GM23248 (cell line): ENCODE results near the gene RBMS3. TPM values are rescaled to one million over a fixed set of nuclear protein-coding genes. Genes with fewer than 3 reads are reported as not detected.

Experiments used
- DNase-seq: peaks from one replicate; pipeline ENCODE4 v3.0.0-alpha.2; 2015
- H2AFZ ChIP-seq: fragments of 200-600 bp; sonication (generic); 2 replicates; pipeline ENCODE4 v1.6.1; 2016; ENCODE audit warnings: antibody characterized with exemption
- H3F3A ChIP-seq: fragments of 200-600 bp; sonication (generic); 2 replicates; pipeline ENCODE4 v1.6.1; 2016; ENCODE audit warnings: mild to moderate bottlenecking, antibody characterized with exemption, mixed run types; ENCODE audit not compliant: insufficient read depth
- H3K27ac ChIP-seq: fragments of 200-600 bp; sonication (generic); 2 replicates; pipeline ENCODE4 v1.5.1; 2016; ENCODE audit warnings: mild to moderate bottlenecking
- H3K27me3 ChIP-seq: fragments of 200-600 bp; sonication (generic); replicated peaks from 2 replicates; pipeline ENCODE4 v1.6.1; 2016; ENCODE audit warnings: mild to moderate bottlenecking; ENCODE audit not compliant: insufficient read depth
- H3K36me3 ChIP-seq: fragments of 200-600 bp; sonication (generic); 2 replicates; pipeline ENCODE4 v1.6.1; 2016; ENCODE audit warnings: low read depth, mild to moderate bottlenecking
- H3K4me1 ChIP-seq: fragments of 200-600 bp; sonication (generic); 2 replicates; pipeline ENCODE4 v1.6.1; 2016; ENCODE audit warnings: mild to moderate bottlenecking; ENCODE audit not compliant: insufficient read depth
- H3K4me2 ChIP-seq: fragments of 200-600 bp; sonication (generic); one replicate; pipeline ENCODE4 v1.6.1; 2016; ENCODE audit warnings: mild to moderate bottlenecking; ENCODE audit not compliant: unreplicated experiment
- H3K4me3 ChIP-seq: fragments of 200-600 bp; sonication (generic); 2 replicates; pipeline ENCODE4 v1.5.1; 2016; ENCODE audit warnings: mild to moderate bottlenecking
- H3K79me2 ChIP-seq: fragments of 200-600 bp; sonication (generic); 2 replicates; pipeline ENCODE4 v1.6.1; 2016; ENCODE audit warnings: mild to moderate bottlenecking; ENCODE audit not compliant: insufficient read depth
- H3K9ac ChIP-seq: fragments of 200-600 bp; sonication (generic); 2 replicates; pipeline ENCODE4 v1.6.1; 2016; ENCODE audit warnings: mild to moderate bottlenecking
- H3K9me2 ChIP-seq: fragments of 200-600 bp; sonication (generic); 2 replicates; pipeline ENCODE4 v1.6.1; 2016; ENCODE audit warnings: mixed run types, mild to moderate bottlenecking, moderate library complexity; ENCODE audit not compliant: insufficient read depth
- H3K9me3 ChIP-seq: fragments of 200-600 bp; sonication (generic); one replicate; pipeline ENCODE4 v1.6.1; 2017; ENCODE audit warnings: low read depth
- H4K20me1 ChIP-seq: fragments of 200-600 bp; sonication (generic); 2 replicates; pipeline ENCODE4 v1.6.0; 2016; ENCODE audit not compliant: insufficient read depth
- EZH2 ChIP-seq: fragments of 200-600 bp; sonication (generic); IDR thresholded peaks from 2 replicates; pipeline ENCODE4 v1.6.1; 2018; ENCODE audit warnings: antibody characterized with exemption, mild to moderate bottlenecking; ENCODE audit not compliant: insufficient read depth, poor library complexity, severe bottlenecking
- EZH2phosphoT487 ChIP-seq: fragments of 200-600 bp; sonication (generic); IDR thresholded peaks from 2 replicates; pipeline ENCODE4 v1.6.1; 2018; ENCODE audit warnings: antibody characterized with exemption, moderate library complexity, mild to moderate bottlenecking, low read depth; ENCODE audit not compliant: insufficient read depth
- WGBS, 2 experiments: methylation state at CpG; one replicate each; pipeline ENCODE4 v1.1.6; 2015 to 2017; ENCODE audit warnings: low lambda C conversion rate in 2 of 2, low coverage in 1 of 2; ENCODE audit errors: missing lambda C conversion rate in 2 of 2; 5-methylcytosine and 5-hydroxymethylcytosine counted together
- in situ Hi-C: fragments of 300-500 bp; cut with MboI; formaldehyde crosslinking; loops from 2 replicates; pipeline ENCODE4 v1.15.0; 2020
- polyA plus RNA-seq: library from polyadenylated mRNA; unstranded; fragments of >200 nt; fragmentation: Nextera tagmentation; extraction: Ambion mirVana; gene quantifications from 2 replicates; pipeline ENCODE4 v1.2.1, GENCODE V29; 2016
- total RNA-seq: library from RNA; depleted of rRNA; stranded (reverse); fragments of >200 nt; shearing (Covaris generic); gene quantifications from 2 replicates; pipeline ENCODE4 v1.2.3, GENCODE V29; 2014

Gene RBMS3
- total and polyA plus RNA-seq, 2 experiments from 2014 or later: 40.0 to 94.3 TPM

GRCh38 chr3:29557825-29558224, 277.0 kb downstream of the RBMS3 start:
- no peak overlapping the region for H3K4me2 ChIP-seq
- peaks cover 17% of the 10 kb centered on the region for H3K4me1 ChIP-seq
- no peak overlapping the region for H3K4me3 ChIP-seq
- H3K9me3 ChIP-seq: no peaks in the 10 kb centered on the region
- no peak overlapping the region for H2AFZ ChIP-seq
- WGBS, 2 experiments: 95 to 100% methylated on average over 2 of the region's 2 CpGs
- H4K20me1 ChIP-seq: no peaks in the 10 kb centered on the region
- no peak for DNase-seq
- H3F3A ChIP-seq: no peaks in the 10 kb centered on the region; the same call in 1 of the 2 replicates
- H3K9me2 ChIP-seq: no peaks in the 10 kb centered on the region
- peaks cover 13% of the 10 kb centered on the region for H3K79me2 ChIP-seq
- H3K27me3 ChIP-seq: no peaks in the 10 kb centered on the region
- H3K9ac ChIP-seq: no peak overlapping the region
- in situ Hi-C loops: no loop called here
- H3K27ac ChIP-seq: no peak overlapping the region
- TF ChIP-seq EZH2phosphoT487: no peak
- no peaks in the 10 kb centered on the region for H3K36me3 ChIP-seq

GRCh38 chr3:29559741-29560465, 279.0 kb downstream of the RBMS3 start:
- Histone ChIP-seq H3K27ac (no peak overlapping the region), H4K20me1 (no peaks in the 10 kb centered on the region), H3K9me3 (no peaks in the 10 kb centered on the region), H3K9me2 (no peaks in the 10 kb centered on the region), H3K4me3 (no peak overlapping the region), H3K4me1 (peaks cover 14% of the 10 kb centered on the region), H3K79me2 (peaks cover 16% of the 10 kb centered on the region), H3K4me2 (no peak overlapping the region), H3F3A (no peaks in the 10 kb centered on the region; the same call in 1 of the 2 replicates), H2AFZ (no peak overlapping the region), H3K9ac (no peak overlapping the region), H3K27me3 (no peaks in the 10 kb centered on the region), H3K36me3 (no peaks in the 10 kb centered on the region)
- no peak for DNase-seq
- TF ChIP-seq EZH2: no peak
- TF ChIP-seq EZH2phosphoT487: no peak
- 12 to 16% methylated on average over 1 of the region's 1 CpG for WGBS, 2 experiments
- in situ Hi-C loops: no loop called here

- whole genome bisulfite sequencing, 2 experiments: 86 to 92% methylated on average over 4 of the region's 4 CpGs
Observed at GRCh38 chr3:29561651-29562149, 280.8 kb downstream of the RBMS3 start.

GRCh38 chr3:29565236-29565635, 284.4 kb downstream of the RBMS3 start:
- Histone ChIP-seq H3K9me3 (no peaks in the 10 kb centered on the region), H4K20me1 (no peaks in the 10 kb centered on the region), H3K79me2 (peaks cover 57% of the 10 kb centered on the region), H3F3A (no peaks in the 10 kb centered on the region), H3K4me2 (no peak overlapping the region), H3K9ac (no peak overlapping the region), H3K4me1 (no peaks in the 10 kb centered on the region), H3K27me3 (no peaks in the 10 kb centered on the region), H3K4me3 (no peak overlapping the region), H2AFZ (no peak overlapping the region), H3K9me2 (no peaks in the 10 kb centered on the region), H3K27ac (no peak overlapping the region), H3K36me3 (no peaks in the 10 kb centered on the region)
- DNase-seq: no peak
- no peak for TF ChIP-seq EZH2phosphoT487
- TF ChIP-seq EZH2: no peak
- in situ Hi-C loops: no loop called here

More at GRCh38 chr3:29561651-29562149, 280.8 kb downstream of the RBMS3 start:
- H3K4me3 ChIP-seq: no peak overlapping the region
- H3F3A ChIP-seq: no peaks in the 10 kb centered on the region
- no peak for DNase-seq
- no peaks in the 10 kb centered on the region for H3K9me2 ChIP-seq
- peaks cover 27% of the 10 kb centered on the region for H3K79me2 ChIP-seq
- H3K9me3 ChIP-seq: no peaks in the 10 kb centered on the region
- no peak overlapping the region for H3K4me2 ChIP-seq
- no peaks in the 10 kb centered on the region for H4K20me1 ChIP-seq
- no peak overlapping the region for H2AFZ ChIP-seq
- no peaks in the 10 kb centered on the region for H3K36me3 ChIP-seq
- H3K27ac ChIP-seq: no peak overlapping the region
- H3K9ac ChIP-seq: no peak overlapping the region
- H3K4me1 ChIP-seq: no peaks in the 10 kb centered on the region
- H3K27me3 ChIP-seq: no peaks in the 10 kb centered on the region
- in situ Hi-C loops: no loop called here
- TF ChIP-seq EZH2phosphoT487 (no peak), EZH2 (no peak)

GRCh38 chr3:29567501-29567900, 286.6 kb downstream of the RBMS3 start:
- Histone ChIP-seq H3K4me3 (no peak overlapping the region), H3K4me2 (no peak overlapping the region), H2AFZ (no peak overlapping the region), H4K20me1 (no peaks in the 10 kb centered on the region), H3K9me2 (no peaks in the 10 kb centered on the region), H3K9me3 (no peaks in the 10 kb centered on the region), H3K9ac (no peak overlapping the region), H3K79me2 (peaks cover 70% of the 10 kb centered on the region), H3K36me3 (0 out of 2 replicates have a peak, but pooled peaks cover 5% of the 10 kb centered on the region), H3K27ac (no peak overlapping the region), H3K27me3 (no peaks in the 10 kb centered on the region), H3F3A (no peaks in the 10 kb centered on the region), H3K4me1 (no peaks in the 10 kb centered on the region)
- no peak for TF ChIP-seq EZH2phosphoT487
- 68 to 74% methylated on average over 4 of the region's 4 CpGs for WGBS, 2 experiments
- DNase-seq: no peak
- in situ Hi-C loops: no loop called here
